Ectodermal cell (in vitro differentiated cells): ENCODE data around the gene PLEKHG1.

ENCODE experiments used
- H3K27ac ChIP-seq: 2 replicates; pipeline ENCODE4 v1.7.0; 2013; ENCODE audit warnings: mild to moderate bottlenecking, low read depth, low read length; ENCODE audit not compliant: insufficient read depth, poor library complexity, severe bottlenecking
- H3K27me3 ChIP-seq: 2 replicates; pipeline ENCODE4 v1.7.0; 2013; ENCODE audit warnings: mild to moderate bottlenecking, low read length; ENCODE audit not compliant: insufficient read depth, control insufficient read depth, poor library complexity, severe bottlenecking
- H3K36me3 ChIP-seq: one replicate; pipeline ENCODE4 v1.7.0; 2013; ENCODE audit warnings: low read length; ENCODE audit not compliant: control insufficient read depth, insufficient read depth
- H3K4me1 ChIP-seq: one replicate; pipeline ENCODE4 v1.7.0; 2013; ENCODE audit warnings: low read length; ENCODE audit not compliant: control insufficient read depth, insufficient read depth
- H3K4me3 ChIP-seq: 2 replicates; pipeline ENCODE4 v1.7.0; 2013; ENCODE audit warnings: low read depth, low read length, control low read depth; ENCODE audit not compliant: insufficient read depth
- H3K9me3 ChIP-seq: 2 replicates; pipeline ENCODE4 v1.7.0; 2013; ENCODE audit warnings: mild to moderate bottlenecking, low read length, moderate library complexity; ENCODE audit not compliant: control insufficient read depth
- WGBS, 2 experiments: methylation state at CpG; one replicate each; pipeline ENCODE4 v1.1.7; 2013; ENCODE audit warnings: missing lambda C conversion rate in 2 of 2; 5-methylcytosine and 5-hydroxymethylcytosine counted together

PLEKHG1 gene

DNA sequence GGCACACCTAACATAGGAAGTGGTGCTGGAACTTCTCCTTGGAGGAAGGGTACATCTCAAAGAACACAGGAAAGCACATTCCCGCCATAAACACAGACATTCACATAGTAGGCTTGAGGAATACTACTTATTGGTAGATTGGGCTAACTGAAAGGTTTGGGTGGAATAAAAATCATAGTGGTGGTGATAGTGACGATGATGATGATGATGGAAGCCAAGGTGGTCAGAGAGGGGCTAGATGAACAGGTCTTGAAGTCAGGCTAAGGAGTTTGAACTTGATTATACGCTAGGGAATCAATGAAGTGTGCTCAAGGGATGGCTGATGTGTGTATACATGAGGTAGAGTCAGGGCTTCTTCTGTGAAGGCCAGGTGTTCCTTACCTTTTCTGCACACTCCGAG is 12.0 kb upstream of the PLEKHG1 start:
- H3K9me3 ChIP-seq: no peaks in the 10 kb centered on the region
- no peak overlapping the region for H3K4me3 ChIP-seq
- no peak overlapping the region for H3K27ac ChIP-seq
- H3K4me1 ChIP-seq: no peaks in the 10 kb centered on the region
- no peaks in the 10 kb centered on the region for H3K27me3 ChIP-seq
- no peaks in the 10 kb centered on the region for H3K36me3 ChIP-seq
- 44 to 51% methylated on average over 4 of the region's 4 CpGs for WGBS, 2 experiments

DNA sequence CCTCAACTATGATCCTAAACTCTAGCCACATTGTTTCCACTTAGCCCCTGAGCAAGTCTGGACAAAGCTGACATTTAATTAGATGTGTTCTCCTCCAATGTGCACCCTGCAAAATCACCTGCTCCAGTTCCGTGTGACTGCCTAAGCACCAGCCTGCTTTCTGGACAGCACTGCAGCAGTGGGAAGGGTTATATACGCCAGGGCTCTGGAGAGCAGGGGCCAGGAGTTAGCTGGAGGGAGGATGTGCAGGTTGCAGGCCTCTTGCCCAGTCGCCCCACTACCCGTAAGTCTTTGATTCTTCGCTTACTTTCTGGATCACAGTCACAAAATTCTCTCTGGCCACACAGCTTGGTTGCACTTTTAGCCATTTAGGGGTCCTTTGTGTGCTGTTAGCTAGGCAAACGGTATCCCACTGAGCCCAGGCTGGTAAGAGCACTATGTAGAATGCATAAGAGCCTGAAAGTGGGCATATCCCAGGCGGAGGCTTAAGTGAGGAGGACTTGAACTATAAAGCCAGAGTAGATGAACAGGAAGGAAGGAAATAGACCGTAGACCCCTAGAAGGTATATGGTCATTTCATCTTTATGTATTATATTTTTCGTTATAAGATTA is 10.7 kb upstream of the PLEKHG1 start:
- Histone ChIP-seq H3K4me3 (no peak overlapping the region), H3K36me3 (no peaks in the 10 kb centered on the region), H3K4me1 (no peaks in the 10 kb centered on the region), H3K27me3 (no peaks in the 10 kb centered on the region), H3K9me3 (no peaks in the 10 kb centered on the region), H3K27ac (no peak overlapping the region)
- 52 to 55% methylated on average over 7 of the region's 9 CpGs for WGBS, 2 experiments

DNA sequence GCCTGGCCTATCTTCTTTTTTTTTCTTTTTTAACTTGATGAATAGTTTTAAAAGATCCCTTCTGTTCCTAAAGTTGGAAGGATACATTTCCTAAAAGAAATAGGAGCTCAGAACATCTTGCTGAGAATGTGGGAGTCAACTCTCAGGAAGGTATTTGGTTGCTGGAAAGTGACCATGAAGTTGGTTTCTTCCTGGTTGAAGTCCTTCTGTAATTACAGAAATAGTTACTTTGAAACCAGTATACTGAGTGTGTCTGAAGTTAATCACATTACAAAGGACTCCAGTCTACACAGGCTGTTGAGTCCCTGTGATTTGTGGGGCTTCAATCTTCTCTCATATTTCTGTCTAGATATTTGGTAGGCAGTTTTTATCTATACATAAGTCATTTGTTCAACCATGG is 9.8 kb upstream of the PLEKHG1 start:
- Histone ChIP-seq H3K9me3 (no peaks in the 10 kb centered on the region), H3K4me1 (no peaks in the 10 kb centered on the region), H3K27ac (no peak overlapping the region), H3K27me3 (no peaks in the 10 kb centered on the region), H3K36me3 (no peaks in the 10 kb centered on the region), H3K4me3 (no peak overlapping the region)

DNA sequence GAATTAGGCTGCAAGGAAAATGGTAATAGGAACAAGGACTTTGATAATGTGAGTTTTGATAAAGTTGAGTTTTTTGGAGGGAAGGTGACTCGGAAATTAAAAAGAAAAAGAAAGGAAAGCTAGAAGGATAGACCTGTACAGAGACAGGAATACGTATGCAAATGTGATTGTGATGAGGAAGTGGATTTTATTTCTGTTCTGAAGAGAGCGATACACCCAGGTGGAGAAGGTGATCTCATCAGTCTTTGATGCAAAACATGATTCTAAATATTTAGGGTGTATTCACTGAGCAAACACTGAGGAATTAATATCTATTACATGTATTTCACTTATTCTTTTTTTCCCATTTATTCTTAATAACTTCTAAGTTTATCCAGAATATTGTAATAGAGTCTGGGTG is 9.2 kb upstream of the PLEKHG1 start:
- H3K4me3 ChIP-seq: no peak overlapping the region

DNA sequence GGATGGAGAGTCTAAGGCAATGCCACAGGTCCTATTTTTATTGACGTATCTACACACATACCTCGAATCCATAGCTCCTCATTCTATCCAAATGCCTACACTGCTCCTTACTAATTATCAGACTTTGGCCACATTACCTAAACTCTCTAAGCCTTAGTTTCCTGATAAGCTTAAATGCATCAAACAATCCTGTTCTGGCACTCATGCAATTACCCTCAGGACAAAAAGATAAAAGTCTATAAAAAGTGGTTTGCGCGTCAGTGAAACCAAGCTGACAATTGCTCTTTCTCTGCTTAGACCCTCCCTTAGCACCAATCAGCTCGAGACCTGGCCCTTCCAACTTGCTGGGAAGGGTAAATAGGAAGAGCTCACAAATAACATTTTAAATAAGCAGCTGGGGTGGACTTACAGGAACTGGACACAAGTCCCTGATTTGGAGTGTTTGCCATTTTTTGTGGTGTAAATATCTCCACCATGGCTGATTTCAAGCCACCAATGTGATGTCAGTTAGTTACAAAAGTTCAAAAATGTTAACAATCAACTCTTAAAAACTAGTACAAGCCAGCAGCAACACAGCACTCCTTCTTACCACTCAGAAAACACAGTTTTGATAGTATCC is 7.2 kb upstream of the PLEKHG1 start:
- Histone ChIP-seq H3K9me3 (no peaks in the 10 kb centered on the region), H3K36me3 (no peaks in the 10 kb centered on the region), H3K27ac (no peak overlapping the region), H3K27me3 (peaks cover 8% of the 10 kb centered on the region), H3K4me1 (no peaks in the 10 kb centered on the region), H3K4me3 (no peak overlapping the region)
- WGBS, 2 experiments: 91 to 97% methylated on average over 5 of the region's 5 CpGs

More for the DNA sequence above, 9.2 kb upstream of the PLEKHG1 start:
- Histone ChIP-seq H3K9me3 (no peaks in the 10 kb centered on the region), H3K27me3 (no peaks in the 10 kb centered on the region), H3K36me3 (no peaks in the 10 kb centered on the region), H3K27ac (no peak overlapping the region), H3K4me1 (no peaks in the 10 kb centered on the region)
- WGBS, 2 experiments: 95 to 96% methylated on average over 3 of the region's 3 CpGs

DNA sequence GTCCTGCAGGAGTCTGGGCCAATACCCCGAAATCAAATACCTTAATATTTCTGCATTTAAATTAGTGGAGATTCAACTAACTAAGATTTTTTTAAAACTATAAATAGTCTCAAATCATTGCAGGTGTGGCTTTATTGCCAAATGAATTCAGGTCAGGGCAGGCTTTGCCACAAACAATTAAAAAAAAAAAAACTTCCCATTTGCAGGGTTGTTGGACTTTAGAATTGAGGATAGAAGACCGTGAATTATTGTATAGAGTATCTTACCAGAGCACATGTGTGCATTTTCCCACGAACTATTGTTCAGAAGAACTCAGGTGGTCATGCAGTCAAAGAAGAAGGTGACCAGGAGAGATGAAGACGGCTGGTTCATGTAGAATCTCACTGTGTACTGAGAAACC is 6.6 kb upstream of the PLEKHG1 start:
- H3K4me1 ChIP-seq: no peaks in the 10 kb centered on the region
- peaks cover 14% of the 10 kb centered on the region for H3K27me3 ChIP-seq
- no peaks in the 10 kb centered on the region for H3K9me3 ChIP-seq
- no peaks in the 10 kb centered on the region for H3K36me3 ChIP-seq
- no peak overlapping the region for H3K27ac ChIP-seq
- WGBS, 2 experiments: 90 to 94% methylated on average over 3 to 4 of the region's 4 CpGs
- no peak overlapping the region for H3K4me3 ChIP-seq

DNA sequence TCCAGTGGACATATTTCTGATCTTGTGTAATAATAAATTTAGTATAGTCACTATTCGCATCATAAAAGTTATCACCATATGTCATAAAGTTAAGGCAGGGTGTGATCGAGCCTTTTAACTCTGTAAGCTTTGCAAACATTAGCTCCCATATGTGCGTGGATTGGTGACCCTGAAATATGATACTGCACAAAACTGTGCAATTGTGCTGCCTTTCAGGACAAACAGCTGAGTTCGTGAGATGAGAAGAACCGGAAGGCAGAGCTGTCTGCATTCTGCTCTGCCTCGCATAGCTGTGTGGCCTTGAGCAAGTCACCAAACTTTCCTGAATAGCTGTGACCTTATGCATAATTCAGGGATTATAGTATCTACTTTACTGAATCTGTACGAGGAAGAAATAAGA is 3.2 kb upstream of the PLEKHG1 start:
- Histone ChIP-seq H3K27ac (no peak overlapping the region), H3K36me3 (no peaks in the 10 kb centered on the region), H3K27me3 (peaks cover 41% of the 10 kb centered on the region), H3K4me1 (peaks cover 4% of the 10 kb centered on the region), H3K4me3 (no peak overlapping the region), H3K9me3 (no peaks in the 10 kb centered on the region)
- WGBS, 2 experiments: 91 to 92% methylated on average over 6 to 7 of the region's 7 CpGs

DNA sequence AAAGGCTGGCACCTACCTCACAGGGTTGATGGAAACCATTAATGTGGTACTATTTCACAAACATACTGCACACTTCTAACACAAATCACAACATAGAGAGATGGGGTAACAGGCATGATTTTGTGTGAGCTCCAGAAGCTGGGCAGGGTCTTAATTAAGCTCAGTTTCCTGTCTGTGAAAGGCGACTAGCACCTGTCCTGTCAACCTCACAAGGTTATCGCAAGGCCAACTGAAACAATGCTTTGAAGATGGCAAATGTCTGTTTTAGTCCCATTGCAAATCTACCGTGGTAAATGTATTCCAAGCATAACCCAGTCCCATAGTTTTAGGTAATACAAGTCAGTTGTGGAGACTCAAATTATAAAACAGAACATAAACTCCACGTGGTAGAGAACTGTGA is 1.3 kb upstream of the PLEKHG1 start:
- Histone ChIP-seq H3K27ac (no peak overlapping the region), H3K9me3 (no peaks in the 10 kb centered on the region), H3K27me3 (peaks cover 58% of the 10 kb centered on the region), H3K36me3 (no peaks in the 10 kb centered on the region), H3K4me3 (no peak overlapping the region), H3K4me1 (peaks cover 4% of the 10 kb centered on the region)
- 88 to 90% methylated on average over 4 of the region's 4 CpGs for WGBS, 2 experiments

DNA sequence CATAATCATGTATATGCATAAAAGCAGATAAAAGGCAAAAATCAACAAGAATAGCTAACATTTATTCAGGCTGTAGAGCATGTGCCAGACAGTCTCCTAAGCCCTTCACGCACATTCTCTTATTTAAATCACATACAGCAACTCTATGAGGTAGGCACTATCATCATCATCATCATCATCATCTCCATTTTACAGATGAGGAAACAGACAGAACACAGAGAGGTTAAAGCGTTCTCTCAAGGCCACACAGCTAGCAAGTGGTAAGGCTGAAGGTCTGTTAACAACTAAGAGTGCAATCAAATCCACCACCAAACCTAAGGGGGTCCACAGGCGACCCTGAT is 857 bp upstream of the PLEKHG1 start:
- peaks cover 61% of the 10 kb centered on the region for H3K27me3 ChIP-seq
- H3K27ac ChIP-seq: no peak overlapping the region
- H3K9me3 ChIP-seq: no peaks in the 10 kb centered on the region
- 84 to 90% methylated on average over 3 of the region's 3 CpGs for whole genome bisulfite sequencing, 2 experiments
- H3K36me3 ChIP-seq: no peaks in the 10 kb centered on the region
- no peak overlapping the region for H3K4me3 ChIP-seq
- peaks cover 4% of the 10 kb centered on the region for H3K4me1 ChIP-seq

DNA sequence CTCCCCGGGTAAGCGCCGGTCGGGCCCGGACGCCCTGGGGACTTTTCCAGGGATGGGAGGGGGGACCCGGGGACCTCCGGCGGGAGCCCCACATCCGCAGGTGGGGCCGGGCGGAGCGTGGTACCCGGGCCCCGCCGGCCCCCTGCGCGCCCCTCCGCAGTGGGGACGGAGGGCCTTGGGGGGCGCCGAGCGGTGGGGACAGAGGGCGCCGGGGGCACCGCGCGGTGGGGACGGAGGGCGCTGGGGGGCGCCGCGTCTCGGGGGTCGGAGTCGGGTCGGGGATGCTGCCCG is 270 bp downstream of the PLEKHG1 start:
- no peaks in the 10 kb centered on the region for H3K9me3 ChIP-seq
- WGBS, 2 experiments: 0% methylated on average over 38 of the region's 38 CpGs
- H3K36me3 ChIP-seq: no peaks in the 10 kb centered on the region
- peak overlapping the region; percentile 78 for H3K4me3 ChIP-seq
- peaks cover 4% of the 10 kb centered on the region for H3K4me1 ChIP-seq
- H3K27ac ChIP-seq: no peak overlapping the region
- peaks cover 61% of the 10 kb centered on the region for H3K27me3 ChIP-seq
